ENCODE measurements around the gene RNF213. TPM values are rescaled to one million over a fixed set of nuclear protein-coding genes. Genes with fewer than 3 reads are reported as not detected.

Gene RNF213
- total RNA-seq, 1 experiment from 2014 or later = 44.5 TPM

GRCh38 chr17:80232438-80232837, 28.2 kb upstream of the RNF213 start:
- TF ChIP-seq SRF (IDR thresholded peaks at IDR 0.05; ENCODE audit: low read depth) (no peak), CBX3 (IDR thresholded peaks at IDR 0.05; ENCODE audit: low read depth) (0 out of 2 replicates have a peak, but pooled peaks have one; percentile 73)
- TF ChIP-seq, protein P1, sequence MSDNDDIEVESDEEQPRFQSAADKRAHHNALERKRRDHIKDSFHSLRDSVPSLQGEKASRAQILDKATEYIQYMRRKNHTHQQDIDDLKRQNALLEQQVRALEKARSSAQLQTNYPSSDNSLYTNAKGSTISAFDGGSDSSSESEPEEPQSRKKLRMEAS (IDR thresholded peaks at IDR 0.05) = 0 out of 2 replicates have a peak, but pooled peaks have one; percentile 19

DNA sequence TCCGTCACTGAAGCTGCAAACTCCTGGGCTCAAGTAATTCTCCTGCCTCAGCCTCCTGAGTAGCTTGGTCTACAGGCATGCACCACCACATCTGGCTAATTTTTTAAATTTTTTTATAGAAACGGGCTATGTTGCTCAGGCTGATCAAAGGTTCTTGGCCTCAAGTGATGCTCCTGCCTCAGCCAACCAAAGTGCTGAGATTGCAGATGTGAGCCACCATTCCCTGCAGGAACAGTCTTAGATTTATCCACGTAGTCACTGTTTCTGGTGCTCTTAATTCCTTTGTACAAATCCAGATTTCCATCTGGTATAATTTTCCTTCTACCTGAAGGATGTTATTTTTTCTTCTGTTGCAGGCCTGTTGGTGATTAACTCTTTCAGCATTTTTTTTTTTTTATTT, 27.4 kb upstream of the RNF213 start:
- BruUV-seq (replicated peaks) = no TSS peak
- Histone ChIP-seq H3K4me1 (ENCODE audit: control insufficient read depth in 1 of 2, insufficient read depth in 2 of 2, low read length in 2 of 2) (no peaks in the 10 kb centered on the region), H3K79me2 (ENCODE audit: insufficient read depth, low read length) (no peaks in the 10 kb centered on the region), H3K27ac (ENCODE audit: low read depth, low read length) (no peak overlapping the region), H3K9me2 (ENCODE audit: insufficient read depth) (no peaks in the 10 kb centered on the region), H3K4me3 (replicated peaks in 1 of 2; ENCODE audit: low read depth in 1 of 2, low read length in 2 of 2) (no peak overlapping the region), H4K20me1 (ENCODE audit: insufficient read depth) (no peaks in the 10 kb centered on the region), H3K36me3 (ENCODE audit: control insufficient read depth in 1 of 2, insufficient read depth in 2 of 2, low read length in 2 of 2) (peaks cover 3 to 6% of the 10 kb centered on the region in 2 experiments; a peak in 2 of 4 replicates), H3K9me3 (ENCODE audit: control insufficient read depth in 1 of 2, insufficient read depth in 1 of 2, low read depth in 1 of 2, low read length in 2 of 2) (peaks cover 18 to 23% of the 10 kb centered on the region in 2 experiments; a peak in 2 of 4 replicates), H3K4me2 (ENCODE audit: low read length) (no peak overlapping the region), H3K27me3 (ENCODE audit: insufficient read depth, low read length) (no peaks in the 10 kb centered on the region), H3K9ac (ENCODE audit: low read length) (no peak overlapping the region), H2AFZ (ENCODE audit: low read depth, low read length, poor library complexity, severe bottlenecking) (no peak overlapping the region)
- intact Hi-C loops (cut with micrococcal nuclease) = no loop called here
- CTCF ChIA-PET = no interaction called here
- DNase-seq (ENCODE audit: low read depth, low spot score) (no peak), ATAC-seq (no peak)
- RAD21 ChIA-PET (ENCODE audit: low non-redundant PET in 1 of 2, low total read pairs in 2 of 2, uncharacterized antibody in 2 of 2, unreplicated experiment in 2 of 2) = no interaction called here
- TF ChIP-seq CBX3 (IDR thresholded peaks at IDR 0.05; ENCODE audit: low read depth) (no peak), ZBTB33 (IDR thresholded peaks at IDR 0.05; ENCODE audit: extremely low read depth, insufficient replicate concordance, low read length) (no peak), EGR1 (IDR thresholded peaks at IDR 0.05; ENCODE audit: low read depth) (no peak), SP1 (IDR thresholded peaks at IDR 0.05; ENCODE audit: low read depth) (no peak)
- POLR2A ChIA-PET = no interaction called here

More at GRCh38 chr17:80232438-80232837, 28.2 kb upstream of the RNF213 start:
- ATAC-seq = no peak
- Histone ChIP-seq H4K20me1 (ENCODE audit: insufficient read depth) (no peaks in the 10 kb centered on the region), H3K9me3 (ENCODE audit: control insufficient read depth in 1 of 2, insufficient read depth in 1 of 2, low read depth in 1 of 2, low read length in 2 of 2) (peaks cover 18 to 23% of the 10 kb centered on the region in 2 experiments; a peak in 2 of 4 replicates), H3K27me3 (ENCODE audit: insufficient read depth, low read length) (no peaks in the 10 kb centered on the region), H3K79me2 (ENCODE audit: insufficient read depth, low read length) (no peaks in the 10 kb centered on the region), H3K4me3 (replicated peaks in 1 of 2; ENCODE audit: low read depth in 1 of 2, low read length in 2 of 2) (no peak overlapping the region), H3K9me2 (ENCODE audit: insufficient read depth) (no peaks in the 10 kb centered on the region), H3K4me1 (ENCODE audit: control insufficient read depth in 1 of 2, insufficient read depth in 2 of 2, low read length in 2 of 2) (no peaks in the 10 kb centered on the region), H3K27ac (ENCODE audit: low read depth, low read length) (no peak overlapping the region), H3K9ac (ENCODE audit: low read length) (no peak overlapping the region), H3K4me2 (ENCODE audit: low read length) (no peak overlapping the region), H2AFZ (ENCODE audit: low read depth, low read length, poor library complexity, severe bottlenecking) (no peak overlapping the region), H3K36me3 (ENCODE audit: control insufficient read depth in 1 of 2, insufficient read depth in 2 of 2, low read length in 2 of 2) (peaks cover 3 to 6% of the 10 kb centered on the region in 2 experiments; a peak in 2 of 4 replicates)
- ChIA-PET POLR2A (no interaction called here), CTCF (no interaction called here), RAD21 (ENCODE audit: low non-redundant PET in 1 of 2, low total read pairs in 2 of 2, uncharacterized antibody in 2 of 2, unreplicated experiment in 2 of 2) (interaction anchor here in 1 of 2 experiments (0.6 kb wide), 1 partner anchor 393 kb away, joined by 7 read pairs; the partner anchor contains the start of gene CBX4)
- intact Hi-C loops (cut with micrococcal nuclease) = no loop called here
- no peak for DNase-seq (ENCODE audit: low read depth, low spot score)
- BruUV-seq (replicated peaks) = no TSS peak
